GM19468 (cell line): Measurements from ENCODE around the gene PACS2.
"Not testable (repeated sequence)": the region's sequence is repeated elsewhere in the genome, so short reads cannot be mapped to it uniquely, and the experiment has no call there.

Experiments used
- ATAC-seq: cut with Tn5 transposase; IDR thresholded peaks from one replicate; pipeline ENCODE4 v1.9.1; 2021; ENCODE audit warnings: mild to moderate bottlenecking, moderate library complexity, moderate number of reproducible peaks; ENCODE audit not compliant: unreplicated experiment; ENCODE audit errors: extremely low read depth

The PACS2 gene

DNA sequence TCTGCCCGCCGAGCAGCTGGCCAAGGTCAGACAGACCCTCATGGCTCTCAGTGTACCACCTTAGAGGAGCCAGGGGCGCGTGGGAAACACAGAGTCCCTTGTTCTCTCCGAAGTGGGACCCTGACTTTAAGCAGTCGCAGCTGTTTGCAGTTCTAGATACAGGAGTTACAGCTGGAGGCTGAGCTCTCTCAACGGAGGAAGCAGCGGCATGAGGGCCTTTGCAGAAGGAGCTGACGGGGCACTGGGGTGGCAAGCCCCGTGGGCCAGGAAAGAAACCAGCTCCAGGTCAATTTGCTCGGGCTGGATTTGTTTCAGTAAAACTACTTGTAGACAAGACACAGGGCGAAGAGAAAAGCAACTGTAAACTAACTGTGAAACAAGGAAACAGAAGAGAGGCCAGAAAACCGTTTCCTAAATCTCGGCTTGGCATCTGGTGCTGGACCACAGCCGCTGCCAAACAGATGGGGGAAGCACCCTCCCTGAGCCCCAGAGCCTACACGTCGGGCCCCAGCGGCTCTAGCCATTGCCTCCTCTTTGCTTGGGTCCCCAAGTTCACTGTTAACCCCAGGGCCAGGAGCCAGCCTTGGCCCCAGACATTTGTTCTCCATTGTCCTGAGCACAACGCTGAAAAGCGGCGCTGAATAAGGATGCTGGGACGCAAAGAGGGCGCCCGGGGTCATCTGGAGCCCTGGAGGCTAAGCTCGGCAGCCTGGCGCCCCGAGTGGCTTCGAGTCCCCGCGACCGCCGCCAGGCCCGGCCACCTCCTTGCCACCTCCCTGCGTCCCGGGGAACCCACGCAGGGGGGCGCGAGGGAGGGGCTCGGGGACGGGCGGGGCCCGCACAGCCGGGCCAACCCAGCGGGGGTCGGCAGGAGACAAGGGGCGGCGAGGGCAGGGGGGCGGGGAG is 914 bp upstream of the PACS2 start:
- ATAC-seq = no peak

GRCh38 chr14:105315211-105315721 is 718 bp downstream of the PACS2 start:
- ATAC-seq = no peak

GRCh38 chr14:105315941-105316576 is 1.5 kb downstream of the PACS2 start:
- ATAC-seq = no peak

DNA sequence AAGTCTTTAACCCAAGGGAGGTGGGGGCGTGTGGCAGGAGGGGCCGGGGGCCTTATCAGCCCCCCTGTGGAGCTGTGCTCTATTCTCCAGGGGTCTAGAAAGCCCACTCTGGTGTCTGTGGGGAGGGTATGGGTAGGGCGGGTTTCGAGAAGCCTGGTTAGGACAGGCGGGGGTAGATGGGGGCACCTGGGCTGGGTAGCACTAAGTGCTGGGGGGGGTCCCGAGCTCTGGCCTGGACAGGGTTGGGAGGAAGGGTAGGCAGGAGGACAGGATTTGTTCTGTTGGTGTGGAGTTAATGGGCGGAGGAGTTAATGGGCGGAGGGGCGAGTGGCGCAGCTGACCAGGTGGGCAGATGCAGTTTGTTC is 2.0 kb downstream of the PACS2 start:
- ATAC-seq = no peak

GRCh38 chr14:105316968-105317510 is 2.5 kb downstream of the PACS2 start:
- ATAC-seq = no peak

DNA sequence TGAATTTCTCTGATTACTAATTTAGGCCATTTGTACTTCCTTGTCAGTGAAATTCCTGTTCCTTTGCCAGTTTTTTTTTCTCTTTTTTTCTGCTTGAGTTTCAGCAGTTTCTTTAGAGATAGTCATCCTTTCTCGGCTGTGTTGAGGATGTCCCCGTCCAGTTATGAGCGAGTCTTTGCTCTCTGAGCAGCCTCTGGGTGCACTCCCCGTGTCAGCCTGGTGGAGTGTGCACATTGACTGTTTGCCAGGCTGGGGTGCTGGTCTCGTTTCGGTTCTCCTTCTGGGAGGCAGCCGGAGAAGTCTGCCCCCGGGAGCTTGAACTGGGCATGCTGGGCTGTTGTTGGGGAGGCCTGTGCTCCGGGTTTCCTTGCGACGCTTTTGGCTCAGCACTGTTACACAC is 3.0 kb downstream of the PACS2 start:
- ATAC-seq = no peak

DNA sequence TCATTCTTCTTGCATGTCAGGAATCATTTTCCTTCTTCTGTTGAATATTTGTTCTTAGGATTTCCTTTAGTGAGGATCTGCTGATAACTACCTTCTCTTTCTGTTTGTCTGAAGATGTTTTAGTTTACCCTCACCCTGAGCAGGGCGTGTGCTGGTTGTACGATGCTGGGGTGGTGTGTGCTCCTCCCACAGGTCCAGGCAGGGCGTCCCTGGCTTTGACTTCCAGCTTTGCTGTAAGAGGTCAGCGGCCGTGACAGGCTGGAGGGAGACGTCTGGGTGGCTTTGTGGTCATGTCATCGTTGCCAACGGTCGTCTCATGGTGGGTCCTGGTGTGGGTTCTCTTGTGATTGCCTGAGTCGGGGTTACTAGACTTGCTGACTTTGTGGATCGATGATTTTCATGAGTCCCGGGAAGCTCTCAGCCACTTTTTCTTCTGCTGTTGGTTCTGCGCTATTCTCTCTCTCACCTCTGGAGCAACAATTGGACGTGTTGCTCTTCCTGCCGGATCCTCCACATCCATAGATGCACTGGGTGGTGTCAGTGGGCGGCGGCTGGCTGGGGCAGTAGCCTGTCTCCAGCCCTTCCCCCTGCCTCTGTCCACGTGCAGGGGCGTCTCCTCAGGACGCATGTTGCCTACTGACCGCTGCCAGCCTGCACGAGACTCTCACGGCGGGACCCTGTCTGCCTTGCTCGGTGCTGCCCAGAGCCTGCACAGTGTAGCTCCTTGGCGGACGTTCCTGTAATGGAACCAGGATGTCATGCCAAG is 8.4 kb downstream of the PACS2 start:
- no peak for ATAC-seq

- no peak for ATAC-seq
Measured at GRCh38 chr14:105323663-105324062, 9.1 kb downstream of the PACS2 start.

DNA sequence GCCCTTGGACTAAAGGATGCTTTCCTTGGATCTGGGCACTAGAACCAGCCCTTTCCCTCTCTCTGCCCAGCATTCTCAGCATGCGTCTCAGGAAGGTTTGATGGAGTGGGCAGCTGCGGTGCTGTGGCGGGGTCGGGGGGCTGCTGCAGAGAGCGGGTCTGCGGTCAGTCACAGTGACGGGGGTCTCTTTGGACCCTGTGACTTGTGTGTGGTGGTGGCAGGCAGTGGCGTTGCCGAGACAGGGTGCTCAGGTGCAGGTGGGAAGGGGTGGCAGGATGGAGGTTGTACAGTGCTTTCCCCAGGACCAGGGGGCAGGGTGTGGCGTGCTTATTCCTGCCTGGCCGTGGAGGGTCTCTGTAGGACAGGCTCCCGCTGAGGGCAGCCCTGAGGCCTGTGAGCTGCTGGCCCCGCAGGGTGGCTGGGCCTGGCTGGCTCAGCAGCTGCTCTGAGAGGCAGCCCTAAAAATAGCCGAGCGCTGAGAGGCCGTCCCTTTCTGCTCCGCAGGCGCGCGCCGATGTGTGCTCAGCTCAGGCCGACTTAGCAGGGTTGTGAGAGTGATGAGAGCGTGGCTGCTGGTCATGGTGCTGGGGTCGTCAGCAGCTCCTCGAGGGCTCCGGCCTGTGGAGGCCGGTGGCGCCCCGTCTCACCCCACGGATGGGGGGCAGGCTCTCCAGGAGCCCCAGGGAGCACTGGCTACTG is 9.7 kb downstream of the PACS2 start:
- ATAC-seq = no peak

- ATAC-seq = no peak
Measured at GRCh38 chr14:105324871-105325270, 10.3 kb downstream of the PACS2 start.

DNA sequence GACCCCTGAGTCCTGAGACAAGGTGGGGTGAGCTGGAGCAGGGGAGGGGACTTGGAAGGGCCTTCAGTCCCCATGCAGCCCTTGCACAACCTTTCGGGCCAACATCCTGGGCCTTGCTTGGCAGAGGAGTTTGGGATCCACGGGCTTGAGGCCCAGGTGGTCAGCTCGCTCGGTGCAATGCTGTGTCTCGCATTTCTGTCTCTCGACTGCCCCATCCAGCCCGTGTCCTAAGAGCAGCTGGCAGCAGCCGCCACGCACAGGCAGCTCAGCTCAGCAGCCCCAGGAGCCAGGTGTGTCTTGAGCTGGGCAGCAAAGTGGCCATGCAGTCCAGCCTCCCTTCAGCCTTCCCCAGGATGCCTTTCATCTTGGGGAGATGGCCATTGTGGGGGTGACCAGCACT is 10.8 kb downstream of the PACS2 start:
- ATAC-seq = no peak

DNA sequence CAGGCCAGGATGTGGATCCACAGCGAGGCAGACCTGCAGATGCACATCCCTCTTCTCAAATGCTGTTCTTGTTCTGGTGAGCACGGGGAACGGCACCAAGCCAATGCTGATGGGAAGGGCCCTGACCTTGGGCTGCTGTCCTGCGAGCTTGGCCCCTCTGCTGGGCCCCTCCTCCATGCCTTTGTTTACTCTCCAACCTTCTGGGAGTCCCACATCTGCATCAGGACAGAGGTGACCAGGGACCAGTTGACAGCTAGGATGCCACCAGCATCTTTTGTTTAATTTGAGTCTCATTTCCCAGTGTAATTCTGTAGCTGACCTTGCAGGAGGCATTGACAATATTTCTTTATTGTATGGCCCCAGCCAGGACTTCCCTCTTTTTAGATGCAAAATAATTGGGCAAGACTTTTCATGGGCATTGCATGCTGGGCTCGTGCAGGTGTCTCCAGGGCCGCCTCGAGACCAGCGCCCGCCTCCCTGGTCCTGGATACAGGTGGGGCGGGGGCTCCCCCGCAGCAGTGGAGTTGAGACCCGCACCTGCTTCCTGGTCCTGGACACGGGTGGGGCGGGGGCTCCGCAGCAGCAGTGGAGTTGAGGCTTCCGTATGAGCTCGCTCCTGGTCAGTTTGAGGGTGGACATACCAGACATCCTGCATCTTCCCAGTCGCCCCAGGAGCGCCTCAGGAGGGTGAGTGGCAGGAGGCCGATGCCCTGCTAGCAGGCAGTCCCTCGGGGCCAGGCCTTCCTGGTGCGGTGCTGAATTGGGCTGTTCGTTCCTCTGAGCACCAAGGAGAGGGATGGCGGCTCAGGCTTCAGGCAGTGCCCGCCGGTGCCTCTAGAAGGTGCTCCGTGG is 11.4 kb downstream of the PACS2 start:
- ATAC-seq = no peak

DNA sequence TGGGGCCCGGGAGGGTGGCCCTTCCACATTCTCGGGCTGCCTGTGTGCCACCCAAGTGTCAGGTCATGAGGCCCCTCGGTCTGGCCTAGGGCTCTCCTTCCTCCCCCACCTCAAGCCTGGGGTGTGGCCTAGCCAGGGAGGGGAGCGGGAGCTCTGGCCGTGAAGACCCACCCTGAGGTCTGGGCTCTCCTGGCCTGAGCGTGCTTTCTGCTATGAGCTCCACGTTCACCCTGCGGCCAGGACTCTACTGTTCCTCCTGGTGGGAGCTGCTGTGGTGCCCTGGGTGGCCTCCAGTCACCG is 12.0 kb downstream of the PACS2 start:
- ATAC-seq = no peak

DNA sequence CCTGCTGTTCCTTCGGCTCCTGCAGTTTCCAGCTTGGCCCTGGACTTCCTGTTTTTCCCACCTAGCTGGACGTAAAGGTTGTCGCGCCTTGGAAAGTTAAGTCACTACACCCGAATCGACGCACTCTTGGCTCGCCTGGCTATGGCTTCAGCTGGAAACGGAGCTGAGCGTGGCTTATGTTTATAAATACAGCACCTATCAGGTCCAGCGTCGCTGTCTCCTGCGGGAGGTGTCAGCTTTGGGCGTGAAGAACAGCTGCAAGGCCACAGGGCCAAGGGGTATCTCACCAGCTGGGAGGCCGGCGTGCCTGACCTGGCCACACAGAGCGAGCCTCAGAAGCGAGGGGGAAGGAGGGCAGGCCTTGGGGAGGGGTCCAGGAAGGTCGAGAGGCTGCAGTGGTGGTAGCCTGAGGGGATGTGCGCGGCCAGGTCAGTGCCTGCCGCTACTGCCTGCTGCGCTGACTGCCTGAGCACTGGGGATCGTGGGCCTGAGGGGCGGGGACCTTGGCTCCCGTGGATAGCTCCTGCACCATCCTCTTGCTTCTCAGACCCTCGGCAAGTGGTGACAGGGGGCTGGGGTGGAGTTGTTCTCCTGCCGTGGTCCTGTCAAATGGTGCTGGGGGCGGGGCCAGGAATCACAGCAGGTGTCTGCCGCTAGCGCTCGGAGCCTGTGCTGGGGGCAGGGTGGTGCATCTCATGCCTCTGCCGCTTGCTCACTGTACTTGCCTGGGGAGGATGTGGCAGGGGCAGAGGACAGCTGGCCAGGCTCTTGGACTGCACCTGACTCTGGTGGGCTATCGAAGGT is 12.5 kb downstream of the PACS2 start:
- ATAC-seq = no peak

GRCh38 chr14:105327695-105328045 is 13.1 kb downstream of the PACS2 start:
- not testable (repeated sequence) for ATAC-seq

DNA sequence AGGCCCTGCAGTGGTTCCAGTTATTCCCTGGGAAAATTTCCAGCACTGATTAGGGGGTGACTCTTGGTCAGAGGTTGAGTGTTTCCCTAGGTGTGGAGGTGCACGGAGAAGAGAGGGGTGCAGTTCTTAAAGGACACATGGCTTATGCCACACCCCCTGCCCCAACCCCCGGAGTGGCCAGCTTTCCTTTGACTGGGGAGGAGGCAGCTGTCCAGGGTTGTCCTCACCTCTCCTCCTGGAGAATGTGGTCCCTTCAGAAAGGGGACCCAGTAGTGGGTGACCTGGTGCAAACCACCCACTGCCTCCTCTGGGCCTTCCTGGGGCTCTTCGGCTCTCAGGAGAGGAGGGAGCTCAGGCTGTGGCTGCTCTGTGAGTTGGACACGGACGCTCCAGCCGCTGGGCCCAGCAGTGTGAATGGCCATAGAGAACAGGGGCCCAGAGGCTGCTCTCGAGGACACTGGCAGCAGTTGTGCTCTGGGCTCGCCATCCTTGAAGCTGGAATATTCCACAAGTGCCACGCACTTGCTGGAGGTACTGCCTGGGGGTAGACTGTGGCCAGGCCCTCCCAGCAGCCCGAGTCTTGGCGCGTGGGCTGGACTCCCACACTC is 13.6 kb downstream of the PACS2 start:
- ATAC-seq = no peak

- ATAC-seq = no peak
Measured at GRCh38 chr14:105328678-105329390, 14.3 kb downstream of the PACS2 start.
